CD4-positive, CD25-positive, alpha-beta regulatory T cell (primary cell): ENCODE data around the gene CACNB3. TPM values are rescaled to one million over a fixed set of nuclear protein-coding genes. Genes with fewer than 3 reads are reported as not detected.

Experiments
- polyA plus RNA-seq, 4 donors: library from polyadenylated mRNA; unstranded; fragments of 300-500 nt; fragmentation: Illumina TruSeq; gene quantifications; one replicate each; pipeline ENCODE4 v1.2.3, GENCODE V29; 2021
- total RNA-seq: library from RNA; stranded (reverse); gene quantifications from one replicate; pipeline ENCODE4 v1.2.3, GENCODE V29; 2022

CACNB3 gene
- total and polyA plus RNA-seq, 5 donors from 2014 or later, result 0.32 to 9.1 (median 1.3) TPM

Other genes starting within 250 kb of the CACNB3 start
- gene LALBA, start 248.4 kb upstream of the CACNB3 start, total RNA-seq, result not detected
- not detected for gene LALBA, start 248.4 kb upstream of the CACNB3 start, polyA plus RNA-seq
- gene KANSL2, start 136.3 kb upstream of the CACNB3 start, total RNA-seq, result 116 TPM
- gene KANSL2, start 136.3 kb upstream of the CACNB3 start, polyA plus RNA-seq, result 10 to 100 TPM; 30.9 to 40.8 (median 39.7) TPM
- 117 TPM for gene CCNT1, start 101.8 kb upstream of the CACNB3 start, total RNA-seq
- 10 to 100 TPM; 11.4 to 21.0 (median 16.1) TPM for gene CCNT1, start 101.8 kb upstream of the CACNB3 start, polyA plus RNA-seq
- gene ADCY6, start 29.4 kb upstream of the CACNB3 start, total RNA-seq, result 0.12 TPM
- not detected for gene ADCY6, start 29.4 kb upstream of the CACNB3 start, polyA plus RNA-seq
- 96.3 TPM for gene DDX23, start 33.7 kb downstream of the CACNB3 start, total RNA-seq
- 10 to 100 TPM; 30.5 to 40.4 (median 34.7) TPM for gene DDX23, start 33.7 kb downstream of the CACNB3 start, polyA plus RNA-seq
- 7.3 TPM for gene RND1, start 47.4 kb downstream of the CACNB3 start, total RNA-seq
- gene RND1, start 47.4 kb downstream of the CACNB3 start, polyA plus RNA-seq, result under 1 TPM; 0.13 to 0.63 (median 0.42) TPM
- 55.6 TPM for gene FKBP11, start 107.0 kb downstream of the CACNB3 start, total RNA-seq
- 10 to 100 TPM; 56.5 to 79.7 (median 77.0) TPM for gene FKBP11, start 107.0 kb downstream of the CACNB3 start, polyA plus RNA-seq
- gene ARF3, start 139.0 kb downstream of the CACNB3 start, total RNA-seq, result 79.4 TPM
- 10 to 100 TPM; 21.2 to 30.5 (median 23.6) TPM for gene ARF3, start 139.0 kb downstream of the CACNB3 start, polyA plus RNA-seq
- 1.6 TPM for gene WNT10B, start 153.2 kb downstream of the CACNB3 start, total RNA-seq
- gene WNT10B, start 153.2 kb downstream of the CACNB3 start, polyA plus RNA-seq, result not detected
- 0.62 TPM for gene WNT1, start 159.8 kb downstream of the CACNB3 start, total RNA-seq
- under 1 TPM in 1 of 4 donors, not detected in 3; 0.39 TPM for gene WNT1, start 159.8 kb downstream of the CACNB3 start, polyA plus RNA-seq
- gene DDN, start 180.9 kb downstream of the CACNB3 start, total RNA-seq, result 0.39 TPM
- not detected for gene DDN, start 180.9 kb downstream of the CACNB3 start, polyA plus RNA-seq
- 51.3 TPM for gene PRKAG1, start 200.3 kb downstream of the CACNB3 start, total RNA-seq
- 10 to 100 TPM; 59.3 to 83.8 (median 64.9) TPM for gene PRKAG1, start 200.3 kb downstream of the CACNB3 start, polyA plus RNA-seq
- 149 TPM for gene KMT2D, start 242.3 kb downstream of the CACNB3 start, total RNA-seq
- gene KMT2D, start 242.3 kb downstream of the CACNB3 start, polyA plus RNA-seq, result 1 to 10 TPM; 5.2 to 8.8 (median 6.5) TPM